Thoracic aorta (tissue), 2 donors: ENCODE results near the gene CHN2. TPM values are rescaled to one million over a fixed set of nuclear protein-coding genes. Genes with fewer than 3 reads are reported as not detected.

Experiments
- ATAC-seq: fragments of 150-250 bp; one replicate; pipeline ENCODE4 v1.8.0; 2017; ENCODE audit warnings: low read depth; ENCODE audit not compliant: insufficient number of reproducible peaks, low FRiP score
- DNase-seq: peaks from one replicate; pipeline ENCODE4 v3.0.0-alpha.2; 2020; ENCODE audit warnings: low spot score
- H3K27ac ChIP-seq, 2 donors: fragments of 200-600 bp; sonication (generic); 1 replicate in 1 of 2; 2 replicates in 1 of 2; pipeline ENCODE4 v1.5.1; 2016; ENCODE audit warnings: mild to moderate bottlenecking in 2 of 2, moderate library complexity in 2 of 2
- H3K27me3 ChIP-seq: fragments of 200-600 bp; sonication (generic); replicated peaks from 2 replicates; pipeline ENCODE4 v1.6.0; 2016; ENCODE audit warnings: mild to moderate bottlenecking; ENCODE audit not compliant: insufficient read depth
- H3K36me3 ChIP-seq: fragments of 200-600 bp; sonication (generic); one replicate; pipeline ENCODE4 v1.5.1; 2016
- H3K4me1 ChIP-seq, 2 donors: fragments of 200-600 bp; sonication (generic); 1 replicate in 1 of 2; 2 replicates in 1 of 2; pipeline versions ENCODE4 v1.5.1 to v1.6.0; 2016; ENCODE audit warnings: low read depth in 2 of 2, mild to moderate bottlenecking in 1 of 2; ENCODE audit not compliant: control insufficient read depth in 1 of 2
- H3K4me3 ChIP-seq: fragments of 200-600 bp; sonication (generic); 2 replicates; pipeline ENCODE4 v1.5.1; 2016; ENCODE audit warnings: mild to moderate bottlenecking
- H3K9me3 ChIP-seq: fragments of 200-600 bp; sonication (generic); 2 replicates; pipeline ENCODE4 v1.5.1; 2016
- CTCF ChIP-seq: fragments of 200-600 bp; sonication (generic); IDR thresholded peaks from one replicate; pipeline ENCODE4 v1.5.1; 2019; ENCODE audit warnings: antibody characterized with exemption
- total RNA-seq, 2 donors: library from RNA; depleted of rRNA; stranded (reverse); fragments of >200 nt; gene quantifications; one replicate each; pipeline versions ENCODE4 v1.1.0 to v1.2.3, GENCODE V29; 2016

The CHN2 gene
- total RNA-seq, 2 donors from 2014 or later = 22.6 to 44.7 TPM

GRCh38 chr7:29231671-29232232, 37.2 kb downstream of the CHN2 start:
- no peak overlapping the region for H3K27ac ChIP-seq
- no peaks in the 10 kb centered on the region for H3K4me1 ChIP-seq
- no peak for ATAC-seq
- no peaks in the 10 kb centered on the region for H3K27me3 ChIP-seq
- TF ChIP-seq CTCF = no peak
- DNase-seq = no peak
- no peak overlapping the region for H3K4me3 ChIP-seq
- no peaks in the 10 kb centered on the region for H3K36me3 ChIP-seq
- no peaks in the 10 kb centered on the region for H3K9me3 ChIP-seq

GRCh38 chr7:29234438-29234837, 39.9 kb downstream of the CHN2 start:
- Histone ChIP-seq H3K27ac (no peak overlapping the region), H3K27me3 (no peaks in the 10 kb centered on the region), H3K36me3 (no peaks in the 10 kb centered on the region), H3K9me3 (no peaks in the 10 kb centered on the region), H3K4me3 (no peak overlapping the region), H3K4me1 (no peaks in the 10 kb centered on the region)
- ATAC-seq (no peak), DNase-seq (no peak)
- TF ChIP-seq CTCF = no peak

- DNase-seq = no peak
Measured at GRCh38 chr7:29236071-29236580, 41.6 kb downstream of the CHN2 start.

GRCh38 chr7:29236649-29237048, 42.1 kb downstream of the CHN2 start:
- no peak for TF ChIP-seq CTCF
- ATAC-seq = no peak
- no peak for DNase-seq

More at GRCh38 chr7:29236071-29236580, 41.6 kb downstream of the CHN2 start:
- Histone ChIP-seq H3K27ac (no peak overlapping the region), H3K4me1 (no peaks in the 10 kb centered on the region), H3K4me3 (no peak overlapping the region), H3K9me3 (no peaks in the 10 kb centered on the region), H3K36me3 (no peaks in the 10 kb centered on the region), H3K27me3 (no peaks in the 10 kb centered on the region)
- no peak for TF ChIP-seq CTCF
- ATAC-seq = no peak

GRCh38 chr7:29237489-29237888, 42.9 kb downstream of the CHN2 start:
- H3K4me3 ChIP-seq = no peak overlapping the region
- no peaks in the 10 kb centered on the region for H3K27me3 ChIP-seq
- DNase-seq (no peak), ATAC-seq (no peak)
- H3K36me3 ChIP-seq = no peaks in the 10 kb centered on the region
- H3K9me3 ChIP-seq = no peaks in the 10 kb centered on the region
- H3K27ac ChIP-seq = no peak overlapping the region
- no peaks in the 10 kb centered on the region for H3K4me1 ChIP-seq
- TF ChIP-seq CTCF = no peak

More at GRCh38 chr7:29236649-29237048, 42.1 kb downstream of the CHN2 start:
- Histone ChIP-seq H3K4me1 (no peaks in the 10 kb centered on the region), H3K4me3 (no peak overlapping the region), H3K9me3 (no peaks in the 10 kb centered on the region), H3K27ac (no peak overlapping the region), H3K36me3 (no peaks in the 10 kb centered on the region), H3K27me3 (no peaks in the 10 kb centered on the region)
